Measurements from ENCODE around the gene PTPRM.

DNA sequence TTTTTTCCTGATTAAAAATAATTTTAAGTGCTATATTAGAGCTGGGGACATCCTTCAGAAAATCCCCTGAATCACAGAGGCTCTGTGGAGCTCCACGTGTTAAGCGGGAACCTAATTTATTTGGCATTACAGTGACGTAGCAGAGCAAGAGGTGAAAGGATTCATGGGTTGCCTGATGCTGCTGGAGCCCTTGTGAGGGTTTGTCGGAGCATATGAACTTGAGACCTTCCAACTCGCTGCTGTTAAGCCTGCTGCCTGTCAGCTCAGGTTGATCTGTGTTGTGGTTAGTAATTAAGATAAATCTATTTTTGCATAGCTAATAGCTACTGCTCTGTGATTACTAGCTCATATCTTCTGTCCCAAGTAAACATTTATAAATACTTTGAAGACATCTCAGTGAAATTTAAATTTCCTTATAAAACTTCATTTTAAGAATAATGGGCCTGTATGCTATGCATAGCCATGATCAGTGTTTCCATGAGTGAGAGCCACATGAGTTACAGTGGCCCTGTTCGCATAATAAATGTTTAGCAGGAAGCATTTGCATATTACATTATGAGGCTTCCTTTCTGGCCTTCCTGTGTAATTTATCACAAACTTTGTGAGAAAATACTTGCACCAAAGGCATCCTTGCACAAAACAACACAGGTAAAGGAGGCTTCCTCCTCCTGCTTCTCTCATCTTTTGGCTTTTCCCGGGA, 438.9 kb downstream of the PTPRM start:
- TF ChIP-seq, protein P1, sequence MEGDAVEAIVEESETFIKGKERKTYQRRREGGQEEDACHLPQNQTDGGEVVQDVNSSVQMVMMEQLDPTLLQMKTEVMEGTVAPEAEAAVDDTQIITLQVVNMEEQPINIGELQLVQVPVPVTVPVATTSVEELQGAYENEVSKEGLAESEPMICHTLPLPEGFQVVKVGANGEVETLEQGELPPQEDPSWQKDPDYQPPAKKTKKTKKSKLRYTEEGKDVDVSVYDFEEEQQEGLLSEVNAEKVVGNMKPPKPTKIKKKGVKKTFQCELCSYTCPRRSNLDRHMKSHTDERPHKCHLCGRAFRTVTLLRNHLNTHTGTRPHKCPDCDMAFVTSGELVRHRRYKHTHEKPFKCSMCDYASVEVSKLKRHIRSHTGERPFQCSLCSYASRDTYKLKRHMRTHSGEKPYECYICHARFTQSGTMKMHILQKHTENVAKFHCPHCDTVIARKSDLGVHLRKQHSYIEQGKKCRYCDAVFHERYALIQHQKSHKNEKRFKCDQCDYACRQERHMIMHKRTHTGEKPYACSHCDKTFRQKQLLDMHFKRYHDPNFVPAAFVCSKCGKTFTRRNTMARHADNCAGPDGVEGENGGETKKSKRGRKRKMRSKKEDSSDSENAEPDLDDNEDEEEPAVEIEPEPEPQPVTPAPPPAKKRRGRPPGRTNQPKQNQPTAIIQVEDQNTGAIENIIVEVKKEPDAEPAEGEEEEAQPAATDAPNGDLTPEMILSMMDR (IDR thresholded peaks at IDR 0.05; ENCODE audit: low read depth, low read length) = no peak
- TF ChIP-seq POLR2A (IDR thresholded peaks at IDR 0.05; ENCODE audit: extremely low read depth, insufficient read length) (no peak), MYC (IDR thresholded peaks at IDR 0.05; ENCODE audit: low read depth, low read length) (no peak)
- TF ChIP-seq, protein P2, sequence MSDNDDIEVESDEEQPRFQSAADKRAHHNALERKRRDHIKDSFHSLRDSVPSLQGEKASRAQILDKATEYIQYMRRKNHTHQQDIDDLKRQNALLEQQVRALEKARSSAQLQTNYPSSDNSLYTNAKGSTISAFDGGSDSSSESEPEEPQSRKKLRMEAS (IDR thresholded peaks at IDR 0.05; ENCODE audit: low read depth, low read length) = no peak
